Endothelial cell of umbilical vein (primary cell): ENCODE data around the gene RTN4R. TPM values are rescaled to one million over a fixed set of nuclear protein-coding genes. Genes with fewer than 3 reads are reported as not detected.

Experiments
- BruUV-seq: library from RNA; stranded (reverse); fragments of 400-500 nt; replicated peaks from 2 replicates; lab custom pipeline; 2021; lab: Mats Ljungman, UMichigan
- CTCF ChIA-PET: fragments of 300-600, 350-600 bp; sonication (Branson Sonifier 250); formaldehyde crosslinking; loops from one replicate; lab custom pipeline; 2021; ENCODE audit warnings: antibody characterized with exemption, inconsistent platforms; lab: Charles Lee
- POLR2A ChIA-PET: fragments of 300-600, 350-600 bp; sonication (Branson Sonifier 250); formaldehyde crosslinking; loops from one replicate; lab custom pipeline; 2021; ENCODE audit warnings: antibody characterized with exemption, inconsistent platforms; lab: Charles Lee
- DNase-seq: peaks from one replicate; pipeline ENCODE4 v3.0.0-alpha.2; 2011; ENCODE audit warnings: low read depth, low spot score
- FAIRE-seq: peaks from 2 replicates; lab custom pipeline; 2011; peaks lifted over from hg19 to GRCh38; lab: Jason Lieb, UNC
- H2AFZ ChIP-seq: 2 replicates; pipeline ENCODE4 v1.6.0; 2012; ENCODE audit warnings: low read depth, low read length, control low read depth, inconsistent platforms
- H3K27ac ChIP-seq: 2 replicates; pipeline ENCODE4 v1.5.1; 2011; ENCODE audit warnings: low read depth, mild to moderate bottlenecking, control low read depth, low read length, moderate library complexity; ENCODE audit not compliant: insufficient read depth
- H3K27me3 ChIP-seq, 2 experiments: 2 replicates each; pipeline versions ENCODE4 v1.6.0 to v1.6.1; 2011; ENCODE audit warnings: low read length in 2 of 2, mixed read lengths in 1 of 2; ENCODE audit not compliant: control insufficient read depth in 2 of 2, insufficient read depth in 2 of 2
- H3K36me3 ChIP-seq, 2 experiments: 2 replicates in 1 of 2; 3 replicates in 1 of 2; pipeline ENCODE4 v1.5.1; 2011; ENCODE audit warnings: low read length in 2 of 2, mild to moderate bottlenecking in 1 of 2, moderate library complexity in 1 of 2; ENCODE audit not compliant: control insufficient read depth in 2 of 2, insufficient read depth in 2 of 2; ENCODE audit errors: extremely low read depth in 1 of 2
- H3K4me1 ChIP-seq: 3 replicates; pipeline ENCODE4 v1.5.1; 2011; ENCODE audit warnings: mild to moderate bottlenecking, low read length; ENCODE audit not compliant: control insufficient read depth, insufficient read depth; ENCODE audit errors: extremely low read depth
- H3K4me2 ChIP-seq: 2 replicates; pipeline ENCODE4 v1.6.1; 2011; ENCODE audit warnings: low read length, control low read depth, mixed read lengths; ENCODE audit not compliant: insufficient read depth
- H3K4me3 ChIP-seq, 3 experiments: fragments of 200-600 bp in 1 of 3; sonication (generic), shearing (Covaris generic) in 1 of 3; replicated peaks in 1 of 3; 2 replicates each; pipeline ENCODE4 v1.5.1; 2011 to 2016; ENCODE audit warnings: control low read depth in 3 of 3, low read length in 3 of 3, mild to moderate bottlenecking in 2 of 3, inconsistent platforms in 1 of 3, low read depth in 1 of 3, moderate library complexity in 1 of 3; ENCODE audit not compliant: insufficient read depth in 1 of 3
- H3K79me2 ChIP-seq: 2 replicates; pipeline ENCODE4 v1.6.0; 2012; ENCODE audit warnings: low read length, inconsistent platforms; ENCODE audit not compliant: control insufficient read depth, insufficient read depth
- H3K9ac ChIP-seq: replicated peaks from 2 replicates; pipeline ENCODE3; 2011; ENCODE audit warnings: low read length, control low read depth; ENCODE audit not compliant: insufficient read depth; ENCODE audit errors: extremely low read depth
- H3K9me1 ChIP-seq: replicated peaks from 3 replicates; pipeline ENCODE4 v1.6.0; 2011; ENCODE audit warnings: mild to moderate bottlenecking, low read length; ENCODE audit not compliant: control insufficient read depth, insufficient read depth; ENCODE audit errors: extremely low read depth
- H3K9me3 ChIP-seq: replicated peaks from 2 replicates; pipeline ENCODE4 v1.5.1; 2012; ENCODE audit warnings: low read length, inconsistent platforms; ENCODE audit not compliant: control insufficient read depth, insufficient read depth
- H4K20me1 ChIP-seq: replicated peaks from 2 replicates; pipeline ENCODE3; 2011; ENCODE audit warnings: mild to moderate bottlenecking, low read length; ENCODE audit not compliant: control insufficient read depth, insufficient read depth; ENCODE audit errors: extremely low read depth
- EZH2 ChIP-seq: IDR thresholded peaks from 2 replicates; pipeline ENCODE4 v1.6.1; 2012; ENCODE audit warnings: borderline replicate concordance, low read depth, mild to moderate bottlenecking, moderate library complexity, low read length, inconsistent platforms; ENCODE audit not compliant: severe bottlenecking
- FOS ChIP-seq: IDR thresholded peaks from 2 replicates; pipeline ENCODE4 v1.6.1; 2011; ENCODE audit warnings: mild to moderate bottlenecking, low read length, moderate library complexity, borderline replicate concordance; ENCODE audit not compliant: insufficient read depth
- GATA2 ChIP-seq: IDR thresholded peaks from 2 replicates; pipeline ENCODE4 v1.7.0; 2011; ENCODE audit warnings: low read depth, mild to moderate bottlenecking, moderate library complexity, mixed read lengths, low read length; ENCODE audit not compliant: insufficient read length, insufficient read depth
- JUN ChIP-seq: IDR thresholded peaks from 2 replicates; pipeline ENCODE4 v1.6.1; 2011; ENCODE audit warnings: borderline replicate concordance, low read depth; ENCODE audit not compliant: insufficient read length, insufficient read depth
- MYC ChIP-seq: IDR thresholded peaks from one replicate; pipeline ENCODE4 v1.6.1; 2011; ENCODE audit warnings: mild to moderate bottlenecking, low read depth, low read length
- POLR2A ChIP-seq: IDR thresholded peaks from 2 replicates; pipeline ENCODE4 v1.6.1; 2012; ENCODE audit warnings: low read depth, mild to moderate bottlenecking, control low read depth, low read length
- POLR2AphosphoS5 ChIP-seq: IDR thresholded peaks from 2 replicates; pipeline ENCODE4 v1.6.1; 2012; ENCODE audit warnings: low read depth, mild to moderate bottlenecking, control low read depth, low read length, moderate library complexity; ENCODE audit not compliant: insufficient read depth
- dilution Hi-C: fragments of 300-500 bp; cut with MboI; formaldehyde crosslinking; loops from one replicate; pipeline ENCODE4 v1.15.0; 2019; ENCODE audit warnings: low sequenced_read_pairs; ENCODE audit not compliant: extremely low pct_ligation_motif_present
- intact Hi-C: fragments of 100-400 bp; cut with micrococcal nuclease; formaldehyde crosslinking; loops from one replicate; pipeline ENCODE4 v1.10.0; 2022
- polyA plus RNA-seq, 4 experiments: library from polyadenylated mRNA; depleted of rRNA in 3 of 4; stranded (reverse) in 3 of 4; unstranded in 1 of 4; fragments of >200 nt; gene quantifications; 2 replicates each; pipeline versions ENCODE4 v1.2.1 to v1.2.3, GENCODE V29; 2011 to 2012; ENCODE audit warnings: missing spikeins in 1 of 4
- total RNA-seq: library from RNA; stranded (reverse); gene quantifications from 2 replicates; pipeline ENCODE4 v1.2.3, GENCODE V29; 2021
- TF ChIP-seq, protein P1 (sequence below), 2 donors: IDR thresholded peaks; 1 replicate in 1 of 2; 2 replicates in 1 of 2; pipeline ENCODE4 v1.5.1; 2011; ENCODE audit warnings: low read length in 2 of 2, mild to moderate bottlenecking in 2 of 2, moderate library complexity in 2 of 2, control low read depth in 1 of 2, inconsistent platforms in 1 of 2, low read depth in 1 of 2; ENCODE audit not compliant: insufficient read depth in 1 of 2; ENCODE audit errors: extremely low read depth in 1 of 2
- TF ChIP-seq, protein P2 (sequence below): IDR thresholded peaks from 2 replicates; pipeline ENCODE4 v1.6.1; 2011; ENCODE audit not compliant: insufficient read depth, insufficient read length

The RTN4R gene
- total and polyA plus RNA-seq, 2 donors (not counting 3 experiments of a cell fraction or from before 2014, with no cell fraction given): 1.2 to 2.2 TPM

DNA sequence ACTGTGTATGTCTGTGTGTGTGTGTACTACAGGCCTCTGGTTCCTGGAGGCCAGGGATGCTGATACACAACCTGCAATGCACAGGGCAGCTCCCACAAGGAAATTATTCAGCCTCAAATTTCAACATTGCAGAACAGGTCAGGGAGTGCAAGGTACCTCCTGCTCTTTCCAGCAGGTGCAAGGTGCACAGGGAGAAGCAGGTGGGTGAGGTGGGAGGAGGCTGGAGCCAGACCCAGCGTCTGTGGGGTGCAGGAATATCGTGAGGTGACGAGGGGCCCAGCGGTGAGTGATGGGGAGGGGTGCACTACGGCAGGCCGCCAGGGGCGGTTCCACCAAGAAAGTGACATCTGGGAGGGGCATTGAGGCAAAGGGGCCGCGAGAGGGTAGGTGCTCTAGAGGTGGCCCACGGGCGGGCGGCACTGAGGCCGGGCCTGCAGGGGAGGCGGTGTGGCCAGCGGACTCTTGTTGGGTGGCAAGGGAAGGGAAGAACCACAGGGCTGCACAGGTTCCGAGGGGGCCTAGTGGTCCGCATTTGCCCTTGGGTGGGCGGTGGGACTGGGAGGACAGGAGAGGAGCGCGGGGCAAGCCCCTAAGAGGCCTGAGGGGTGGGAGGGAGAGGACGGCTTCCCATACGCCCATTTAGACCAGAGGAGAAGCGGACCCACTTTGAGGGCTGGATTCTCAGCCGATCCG is 30.1 kb upstream of the RTN4R start:
- FAIRE-seq: no peak
- H3K27ac ChIP-seq: no peak overlapping the region
- no peak overlapping the region for H3K4me2 ChIP-seq
- dilution Hi-C loops: no loop called here
- H4K20me1 ChIP-seq: no peaks in the 10 kb centered on the region
- ChIA-PET CTCF (no interaction called here), POLR2A (no interaction called here)
- no peaks in the 10 kb centered on the region for H3K9me3 ChIP-seq
- no peak for DNase-seq
- H3K9me1 ChIP-seq: no peaks in the 10 kb centered on the region
- H2AFZ ChIP-seq: peak overlapping the region; percentile 93
- no peak overlapping the region for H3K9ac ChIP-seq
- no peak overlapping the region for H3K4me3 ChIP-seq
- H3K36me3 ChIP-seq: no peaks in the 10 kb centered on the region
- H3K79me2 ChIP-seq: no peaks in the 10 kb centered on the region
- peaks cover 8% of the 10 kb centered on the region for H3K4me1 ChIP-seq
- peaks cover 0 to 4% of the 10 kb centered on the region in 2 experiments for H3K27me3 ChIP-seq
- BruUV-seq: no TSS peak
- intact Hi-C loops: no loop called here
- no peak for TF ChIP-seq GATA2

DNA sequence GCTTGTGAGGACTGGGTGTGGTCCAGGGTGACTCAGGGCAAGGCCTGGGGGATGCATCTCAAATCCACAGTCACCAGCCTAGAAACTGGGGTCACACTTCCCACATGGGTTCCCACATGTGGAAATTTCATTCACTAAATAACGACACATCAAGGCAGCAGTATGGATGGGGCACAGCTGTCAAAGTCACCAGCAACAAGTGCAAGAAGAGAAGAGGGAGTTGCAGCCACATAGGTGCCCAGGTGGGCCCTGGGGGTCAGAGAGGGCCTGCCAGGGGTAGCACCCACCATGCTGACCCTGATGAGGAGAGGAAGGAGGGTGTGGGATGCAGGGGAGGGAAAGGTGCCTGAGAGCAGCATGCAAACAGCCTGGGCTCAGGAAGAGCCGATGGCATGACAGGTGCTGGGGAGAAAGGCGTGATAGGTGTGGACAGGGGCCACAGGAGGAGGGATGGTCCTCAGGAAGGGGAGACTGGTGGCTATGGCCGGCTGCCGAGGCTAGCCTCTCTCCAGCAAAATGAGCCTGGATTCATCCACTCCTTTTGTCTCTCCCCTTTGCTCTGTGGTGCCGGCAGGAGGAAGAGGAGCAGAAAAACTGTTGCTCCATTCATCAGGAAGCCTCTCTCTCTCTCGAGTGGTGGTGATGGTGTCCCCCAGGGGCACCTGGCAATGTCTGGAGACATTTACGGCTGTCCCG is 29.4 kb upstream of the RTN4R start:
- no peak overlapping the region for H2AFZ ChIP-seq
- BruUV-seq: no TSS peak
- H3K4me3 ChIP-seq: no peak overlapping the region
- no peaks in the 10 kb centered on the region for H3K9me3 ChIP-seq
- H3K27me3 ChIP-seq: peaks cover 0 to 6% of the 10 kb centered on the region in 2 experiments
- H3K36me3 ChIP-seq: no peaks in the 10 kb centered on the region
- DNase-seq (no peak), FAIRE-seq (no peak)
- H3K9me1 ChIP-seq: no peaks in the 10 kb centered on the region
- no peak overlapping the region for H3K9ac ChIP-seq
- no peak overlapping the region for H3K4me2 ChIP-seq
- H4K20me1 ChIP-seq: no peaks in the 10 kb centered on the region
- dilution Hi-C loops (no loop called here), intact Hi-C loops (no loop called here)
- no peaks in the 10 kb centered on the region for H3K79me2 ChIP-seq
- POLR2A ChIA-PET: no interaction called here
- CTCF ChIA-PET: no interaction called here
- peaks cover 8% of the 10 kb centered on the region for H3K4me1 ChIP-seq
- TF ChIP-seq GATA2 (no peak), EZH2 (no peak), JUN (no peak), MYC (no peak), POLR2A (no peak), FOS (no peak), POLR2AphosphoS5 (no peak)
- TF ChIP-seq, protein P1, sequence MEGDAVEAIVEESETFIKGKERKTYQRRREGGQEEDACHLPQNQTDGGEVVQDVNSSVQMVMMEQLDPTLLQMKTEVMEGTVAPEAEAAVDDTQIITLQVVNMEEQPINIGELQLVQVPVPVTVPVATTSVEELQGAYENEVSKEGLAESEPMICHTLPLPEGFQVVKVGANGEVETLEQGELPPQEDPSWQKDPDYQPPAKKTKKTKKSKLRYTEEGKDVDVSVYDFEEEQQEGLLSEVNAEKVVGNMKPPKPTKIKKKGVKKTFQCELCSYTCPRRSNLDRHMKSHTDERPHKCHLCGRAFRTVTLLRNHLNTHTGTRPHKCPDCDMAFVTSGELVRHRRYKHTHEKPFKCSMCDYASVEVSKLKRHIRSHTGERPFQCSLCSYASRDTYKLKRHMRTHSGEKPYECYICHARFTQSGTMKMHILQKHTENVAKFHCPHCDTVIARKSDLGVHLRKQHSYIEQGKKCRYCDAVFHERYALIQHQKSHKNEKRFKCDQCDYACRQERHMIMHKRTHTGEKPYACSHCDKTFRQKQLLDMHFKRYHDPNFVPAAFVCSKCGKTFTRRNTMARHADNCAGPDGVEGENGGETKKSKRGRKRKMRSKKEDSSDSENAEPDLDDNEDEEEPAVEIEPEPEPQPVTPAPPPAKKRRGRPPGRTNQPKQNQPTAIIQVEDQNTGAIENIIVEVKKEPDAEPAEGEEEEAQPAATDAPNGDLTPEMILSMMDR (IDR thresholded peaks at IDR 0.05; ENCODE audit: extremely low read depth in 1 of 2, insufficient read depth in 1 of 2, low read depth in 1 of 2, low read length in 2 of 2): no peak
- TF ChIP-seq, protein P2, sequence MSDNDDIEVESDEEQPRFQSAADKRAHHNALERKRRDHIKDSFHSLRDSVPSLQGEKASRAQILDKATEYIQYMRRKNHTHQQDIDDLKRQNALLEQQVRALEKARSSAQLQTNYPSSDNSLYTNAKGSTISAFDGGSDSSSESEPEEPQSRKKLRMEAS: no peak
- H3K27ac ChIP-seq: no peak overlapping the region
